PC-3 (cell line): ENCODE results near the gene CLDN4. TPM values are rescaled to one million over a fixed set of nuclear protein-coding genes. Genes with fewer than 3 reads are reported as not detected.

Source experiments
- ATAC-seq: fragments of 200-7000 bp; cut with Tn5 transposase; 2 replicates; pipeline ENCODE4 v1.9.1; 2020; ENCODE audit warnings: mild to moderate bottlenecking, moderate library complexity
- BruUV-seq: library from RNA; stranded (reverse); fragments of 400-500 nt; replicated peaks from 2 replicates; lab custom pipeline; 2021; lab: Mats Ljungman, UMichigan
- CTCF ChIA-PET: fragments of 300-600 bp; sonication (Branson Sonifier 250); formaldehyde crosslinking; loops from one replicate; lab custom pipeline; 2022; ENCODE audit warnings: antibody characterized with exemption; lab: Charles Lee
- POLR2A ChIA-PET: fragments of 300-600 bp; sonication (Branson Sonifier 250); formaldehyde crosslinking; loops from one replicate; lab custom pipeline; 2022; ENCODE audit warnings: antibody characterized with exemption; ENCODE audit not compliant: unreplicated experiment; lab: Charles Lee
- DNase-seq: peaks from one replicate; pipeline ENCODE4 v3.0.0-alpha.2; 2015
- H2AFZ ChIP-seq: fragments of 300-600 bp; sonication (generic); 2 replicates; pipeline ENCODE4 v1.6.0; 2016; ENCODE audit warnings: antibody characterized with exemption, low read length
- H3F3A ChIP-seq: fragments of 300-600 bp; sonication (generic); one replicate; pipeline ENCODE4 v1.6.0; 2017; ENCODE audit warnings: antibody characterized with exemption, low read length, control low read depth, mild to moderate bottlenecking; ENCODE audit not compliant: unreplicated experiment
- H3K27ac ChIP-seq: fragments of 300-600 bp; sonication (generic); 2 replicates; pipeline ENCODE4 v1.5.1; 2016; ENCODE audit warnings: mild to moderate bottlenecking, low read length
- H3K27me3 ChIP-seq: fragments of 300-600 bp; sonication (generic); 2 replicates; pipeline ENCODE4 v1.6.1; 2016; ENCODE audit warnings: low read length, mixed read lengths
- H3K36me3 ChIP-seq: fragments of 300-600 bp; sonication (generic); 2 replicates; pipeline ENCODE4 v1.6.1; 2016; ENCODE audit warnings: low read depth, mixed run types, low read length, mixed read lengths
- H3K4me1 ChIP-seq: fragments of 300-600 bp; sonication (generic); 2 replicates; pipeline ENCODE4 v1.5.1; 2016; ENCODE audit warnings: low read length; ENCODE audit not compliant: insufficient read depth
- H3K4me2 ChIP-seq: fragments of 300-600 bp; sonication (generic); 2 replicates; pipeline ENCODE4 v1.6.0; 2016; ENCODE audit warnings: low read length
- H3K4me3 ChIP-seq: fragments of 300-600 bp; sonication (generic); 2 replicates; pipeline ENCODE4 v1.5.1; 2016; ENCODE audit warnings: mild to moderate bottlenecking, low read length, mixed read lengths
- H3K79me2 ChIP-seq: fragments of 300-600 bp; sonication (generic); 2 replicates; pipeline ENCODE4 v1.6.1; 2017; ENCODE audit warnings: low read length, mixed read lengths
- H3K9ac ChIP-seq: fragments of 300-600 bp; sonication (generic); 2 replicates; pipeline ENCODE4 v1.6.0; 2016; ENCODE audit warnings: mild to moderate bottlenecking, low read length
- H3K9me2 ChIP-seq: fragments of 300-600 bp; sonication (generic); replicated peaks from 2 replicates; pipeline ENCODE4 v1.6.1; 2016; ENCODE audit warnings: mixed run types, low read length, mixed read lengths
- H3K9me3 ChIP-seq: fragments of 300-600 bp; sonication (generic); 2 replicates; pipeline ENCODE4 v1.6.1; 2016; ENCODE audit warnings: low read length, mixed read lengths
- H4K20me1 ChIP-seq: fragments of 300-600 bp; sonication (generic); 2 replicates; pipeline ENCODE4 v1.6.1; 2016; ENCODE audit warnings: low read length, mixed read lengths
- EZH2 ChIP-seq: fragments of 300-600 bp; sonication (generic); IDR thresholded peaks from one replicate; pipeline ENCODE4 v1.6.1; 2017; ENCODE audit warnings: antibody characterized with exemption, mild to moderate bottlenecking, low read length; ENCODE audit not compliant: unreplicated experiment
- EZH2phosphoT487 ChIP-seq: fragments of 300-600 bp; sonication (generic); IDR thresholded peaks from 2 replicates; pipeline ENCODE4 v1.6.1; 2018; ENCODE audit warnings: mild to moderate bottlenecking, antibody characterized with exemption, low read length, borderline replicate concordance
- intact Hi-C: fragments of 100-400 bp; cut with micrococcal nuclease; formaldehyde crosslinking; loops from 2 replicates; pipeline ENCODE4 v1.9.0; 2023
- total RNA-seq: library from RNA; depleted of rRNA; stranded (reverse); fragments of >200 nt; gene quantifications from 2 replicates; pipeline ENCODE4 v1.2.3, GENCODE V29; 2014
- TF ChIP-seq, protein P1 (sequence below): fragments of 300-600 bp; sonication (generic); conservative IDR thresholded peaks from 2 replicates; pipeline ENCODE4 v1.5.1; 2017; ENCODE audit warnings: antibody characterized with exemption, low read depth, mild to moderate bottlenecking, low read length

Gene CLDN4
- total RNA-seq, 1 experiment from 2014 or later = 656 TPM

DNA sequence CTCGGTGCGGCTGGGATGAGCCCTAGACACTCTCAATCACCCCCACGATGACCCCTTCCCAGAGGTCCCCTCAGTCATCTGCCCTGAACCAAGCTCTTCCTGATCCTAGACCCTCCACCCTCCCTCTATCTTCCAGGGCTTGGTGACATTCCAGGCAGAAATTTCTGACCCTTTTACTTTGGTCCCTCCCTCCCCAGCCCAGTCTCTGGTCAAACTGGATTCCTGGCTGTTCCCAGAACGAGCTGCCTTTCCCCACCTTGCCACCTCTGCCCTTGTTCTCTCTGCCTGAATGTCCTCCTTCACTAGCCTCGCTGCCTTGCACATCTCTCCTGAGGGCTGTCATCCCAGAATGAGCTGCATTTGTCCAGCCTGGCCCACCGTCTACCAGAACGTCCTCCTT, 1.3 kb upstream of the CLDN4 start:
- H2AFZ ChIP-seq = no peak overlapping the region
- no peaks in the 10 kb centered on the region for H3K9me2 ChIP-seq
- intact Hi-C loops = no loop called here
- H3K4me1 ChIP-seq = peaks cover 49% of the 10 kb centered on the region
- peaks cover 9% of the 10 kb centered on the region for H3F3A ChIP-seq
- TF ChIP-seq EZH2 = no peak
- TF ChIP-seq EZH2phosphoT487 = no peak
- TF ChIP-seq, protein P1, sequence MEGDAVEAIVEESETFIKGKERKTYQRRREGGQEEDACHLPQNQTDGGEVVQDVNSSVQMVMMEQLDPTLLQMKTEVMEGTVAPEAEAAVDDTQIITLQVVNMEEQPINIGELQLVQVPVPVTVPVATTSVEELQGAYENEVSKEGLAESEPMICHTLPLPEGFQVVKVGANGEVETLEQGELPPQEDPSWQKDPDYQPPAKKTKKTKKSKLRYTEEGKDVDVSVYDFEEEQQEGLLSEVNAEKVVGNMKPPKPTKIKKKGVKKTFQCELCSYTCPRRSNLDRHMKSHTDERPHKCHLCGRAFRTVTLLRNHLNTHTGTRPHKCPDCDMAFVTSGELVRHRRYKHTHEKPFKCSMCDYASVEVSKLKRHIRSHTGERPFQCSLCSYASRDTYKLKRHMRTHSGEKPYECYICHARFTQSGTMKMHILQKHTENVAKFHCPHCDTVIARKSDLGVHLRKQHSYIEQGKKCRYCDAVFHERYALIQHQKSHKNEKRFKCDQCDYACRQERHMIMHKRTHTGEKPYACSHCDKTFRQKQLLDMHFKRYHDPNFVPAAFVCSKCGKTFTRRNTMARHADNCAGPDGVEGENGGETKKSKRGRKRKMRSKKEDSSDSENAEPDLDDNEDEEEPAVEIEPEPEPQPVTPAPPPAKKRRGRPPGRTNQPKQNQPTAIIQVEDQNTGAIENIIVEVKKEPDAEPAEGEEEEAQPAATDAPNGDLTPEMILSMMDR = no peak
- DNase-seq (peak; percentile 75), ATAC-seq (no peak)
- H3K4me3 ChIP-seq = peak overlapping the region; percentile 99
- H3K27ac ChIP-seq = peak overlapping the region; percentile 96
- peak overlapping the region; percentile 96 for H3K9ac ChIP-seq
- no TSS peak for BruUV-seq
- ChIA-PET CTCF (no interaction called here), POLR2A (interaction anchor here (0.6 kb wide), 1 partner anchor 13 kb away, joined by 4 read pairs; no protein-coding TSS in a partner anchor)
- H3K4me2 ChIP-seq = peak overlapping the region; percentile 87
- no peaks in the 10 kb centered on the region for H3K27me3 ChIP-seq
- no peaks in the 10 kb centered on the region for H3K9me3 ChIP-seq
- H3K36me3 ChIP-seq = peaks cover 12% of the 10 kb centered on the region
- H3K79me2 ChIP-seq = peaks cover 45% of the 10 kb centered on the region
- peaks cover 21% of the 10 kb centered on the region for H4K20me1 ChIP-seq

DNA sequence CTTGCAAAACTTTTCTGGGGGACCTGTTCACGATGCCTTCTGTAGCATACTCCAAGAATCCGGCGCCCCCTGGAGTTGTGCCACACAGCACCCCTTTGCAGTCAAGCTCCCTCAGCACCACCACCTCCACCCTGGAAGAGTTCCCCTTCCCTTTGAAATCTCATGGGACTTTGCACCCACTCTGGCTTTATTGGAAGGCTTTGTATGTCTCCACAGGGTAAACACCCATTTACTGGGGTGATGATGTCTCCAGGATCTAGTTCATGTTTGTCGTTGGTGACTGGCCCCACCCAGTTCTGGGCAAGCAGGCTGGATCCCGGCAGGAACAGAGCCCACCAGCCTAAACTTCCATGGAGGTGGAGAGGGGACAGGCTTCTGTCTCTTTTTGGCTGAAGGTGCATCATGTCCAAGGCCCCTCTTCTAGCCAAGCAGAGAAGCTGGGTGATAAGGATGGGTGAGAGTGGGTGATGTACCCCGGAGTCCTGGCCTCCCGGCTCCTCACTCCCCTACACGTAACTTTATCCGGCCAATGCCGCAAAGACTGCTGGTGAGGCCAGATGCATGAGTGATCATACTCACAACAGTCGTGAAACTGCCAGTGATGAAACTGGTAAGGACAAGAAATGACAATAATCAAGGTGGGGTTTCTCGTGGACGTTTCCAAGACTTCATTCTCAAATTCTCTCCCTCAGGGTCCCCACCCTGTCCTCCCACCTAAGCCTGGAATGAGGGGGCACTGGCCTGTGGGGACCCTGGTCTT, 695 bp upstream of the CLDN4 start:
- peaks cover 21% of the 10 kb centered on the region for H4K20me1 ChIP-seq
- ATAC-seq (no peak), DNase-seq (peak; percentile 39)
- H3F3A ChIP-seq = peaks cover 9% of the 10 kb centered on the region
- BruUV-seq = TSS peak; percentile 47
- H3K9me2 ChIP-seq = no peaks in the 10 kb centered on the region
- H3K27ac ChIP-seq = peak overlapping the region; percentile 96
- ChIA-PET POLR2A (interaction anchor here (0.6 to 4.1 kb wide), 2 partner anchors 13 kb away, joined by 4 to 64 read pairs; partner anchors contain the start of gene METTL27), CTCF (no interaction called here)
- H3K9me3 ChIP-seq = no peaks in the 10 kb centered on the region
- H3K9ac ChIP-seq = peak overlapping the region; percentile 96
- intact Hi-C loops = no loop called here
- peaks cover 43% of the 10 kb centered on the region for H3K4me1 ChIP-seq
- peak overlapping the region; percentile 99 for H3K4me3 ChIP-seq
- H2AFZ ChIP-seq = no peak overlapping the region
- peaks cover 12% of the 10 kb centered on the region for H3K36me3 ChIP-seq
- H3K4me2 ChIP-seq = peak overlapping the region; percentile 87
- peaks cover 45% of the 10 kb centered on the region for H3K79me2 ChIP-seq
- TF ChIP-seq EZH2phosphoT487 (no peak), EZH2 (no peak)
- TF ChIP-seq, protein P1 = peak; percentile 48
- no peaks in the 10 kb centered on the region for H3K27me3 ChIP-seq

- intact Hi-C loops = no loop called here
- H3K9ac ChIP-seq = peak overlapping the region; percentile 96
- H2AFZ ChIP-seq = no peak overlapping the region
Measured at GRCh38 chr7:73831584-73831833, 713 bp downstream of the CLDN4 start.

More at GRCh38 chr7:73831584-73831833, 713 bp downstream of the CLDN4 start:
- Histone ChIP-seq H3K4me2 (peak overlapping the region; percentile 87), H3K36me3 (peaks cover 12% of the 10 kb centered on the region), H3K4me3 (peak overlapping the region; percentile 99), H3K9me2 (no peaks in the 10 kb centered on the region), H3K79me2 (peaks cover 45% of the 10 kb centered on the region), H3F3A (peaks cover 9% of the 10 kb centered on the region), H3K9me3 (no peaks in the 10 kb centered on the region), H4K20me1 (peaks cover 21% of the 10 kb centered on the region), H3K27ac (peak overlapping the region; percentile 96), H3K27me3 (no peaks in the 10 kb centered on the region), H3K4me1 (peaks cover 41% of the 10 kb centered on the region)
- ChIA-PET POLR2A (interaction anchor here (3.0 to 4.1 kb wide), 2 partner anchors 11 to 19 kb away, joined by 17 to 64 read pairs; partner anchors contain the start of gene METTL27), CTCF (no interaction called here)
- BruUV-seq = no TSS peak
- ATAC-seq (no peak), DNase-seq (no peak)
- no peak for TF ChIP-seq EZH2
- TF ChIP-seq, protein P1 = no peak
- TF ChIP-seq EZH2phosphoT487 = no peak
